NCI-H2196 (cell line): Measurements from ENCODE around the gene GRIK5.
"Not testable (repeated sequence)": the region's sequence is repeated elsewhere in the genome, so short reads cannot be mapped to it uniquely, and the experiment has no call there.

Experiments
- DNase-seq: peaks from one replicate; lab custom pipeline; 2025; ENCODE audit not compliant: unreplicated experiment; lab: John Stamatoyannopoulos, UW

Gene GRIK5

DNA sequence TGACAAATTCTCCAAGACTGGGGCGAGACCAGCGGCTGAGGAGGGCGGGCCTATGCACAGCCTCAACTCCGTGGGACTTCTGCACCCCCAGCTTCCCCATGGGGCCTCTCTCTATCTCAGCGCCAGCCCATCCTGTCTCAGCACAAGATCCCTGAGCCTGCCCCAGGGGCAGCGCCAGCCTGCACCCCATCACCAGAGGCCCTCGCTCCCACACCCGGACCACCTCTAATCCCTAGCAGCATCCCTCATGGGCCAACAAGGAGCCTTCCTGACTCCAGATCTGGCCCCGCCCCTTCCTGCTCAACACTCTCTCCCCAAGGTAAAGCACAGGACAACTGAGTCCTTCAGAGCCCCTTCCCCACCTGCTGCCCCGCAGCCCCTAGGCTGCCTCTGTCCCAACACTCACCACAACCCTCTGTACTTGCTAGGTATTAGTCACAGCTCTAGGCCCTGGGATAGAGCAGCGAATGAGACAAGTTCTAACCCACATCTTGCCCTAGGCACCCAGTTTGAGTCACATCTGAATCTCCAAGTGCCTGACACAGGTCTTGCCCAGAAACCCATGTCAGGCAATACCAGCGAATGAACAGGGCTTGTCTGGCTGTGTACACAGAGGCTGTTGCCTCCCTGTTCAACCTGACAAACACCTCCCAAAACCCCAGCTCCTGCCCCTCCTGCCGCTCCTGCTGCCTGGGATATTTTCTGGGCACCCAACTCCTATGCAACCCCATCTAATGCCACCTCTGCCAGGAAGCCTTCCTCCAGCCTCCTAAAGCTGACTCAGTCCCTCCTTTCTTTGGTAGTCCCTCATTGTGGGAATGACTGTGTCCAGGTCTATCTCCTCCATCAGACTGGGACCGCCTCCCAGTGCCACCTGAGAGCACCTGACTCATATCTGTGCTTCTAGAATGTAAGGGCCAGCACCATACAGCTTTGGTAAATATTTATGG, 18.6 kb downstream of the GRIK5 start:
- no peak for DNase-seq

DNA sequence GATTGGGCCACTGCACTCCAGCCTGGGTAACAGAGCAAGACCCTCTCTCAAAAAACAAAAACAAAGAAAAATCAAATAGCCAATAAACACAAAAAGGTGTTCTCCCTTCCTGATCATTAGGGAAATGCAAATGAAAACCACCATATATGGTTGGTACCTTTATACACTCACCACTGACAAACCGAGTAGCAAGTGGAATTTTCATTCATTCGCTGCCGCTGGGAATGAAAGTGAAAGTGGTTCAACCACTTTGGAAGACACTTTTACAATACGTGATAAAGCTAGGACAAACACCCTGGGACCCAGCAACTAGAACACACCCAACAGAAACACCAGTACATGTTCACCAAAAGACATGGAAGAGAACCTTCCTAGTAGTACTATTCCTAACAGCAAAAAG, 21.0 kb downstream of the GRIK5 start:
- peak; percentile 10 for DNase-seq

DNA sequence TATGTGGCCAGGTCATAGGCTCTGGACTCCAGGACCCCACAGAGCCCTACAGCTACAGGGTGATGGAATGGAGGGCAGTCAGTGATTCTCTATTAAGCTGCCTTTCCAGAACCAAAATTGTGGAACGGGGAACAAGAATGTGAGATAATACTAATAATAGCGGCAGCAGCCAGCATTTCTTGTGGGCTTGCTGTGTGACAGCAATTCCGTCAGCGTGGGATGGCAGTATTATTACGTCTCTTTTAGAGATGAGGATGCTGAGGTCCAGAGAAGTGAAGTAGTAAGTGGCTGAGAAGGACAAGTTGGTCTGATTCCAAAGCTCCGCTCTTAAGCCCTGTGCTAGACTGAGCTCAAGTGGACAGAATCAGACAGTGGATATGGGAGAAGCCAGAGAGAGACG, 24.4 kb downstream of the GRIK5 start:
- no peak for DNase-seq

DNA sequence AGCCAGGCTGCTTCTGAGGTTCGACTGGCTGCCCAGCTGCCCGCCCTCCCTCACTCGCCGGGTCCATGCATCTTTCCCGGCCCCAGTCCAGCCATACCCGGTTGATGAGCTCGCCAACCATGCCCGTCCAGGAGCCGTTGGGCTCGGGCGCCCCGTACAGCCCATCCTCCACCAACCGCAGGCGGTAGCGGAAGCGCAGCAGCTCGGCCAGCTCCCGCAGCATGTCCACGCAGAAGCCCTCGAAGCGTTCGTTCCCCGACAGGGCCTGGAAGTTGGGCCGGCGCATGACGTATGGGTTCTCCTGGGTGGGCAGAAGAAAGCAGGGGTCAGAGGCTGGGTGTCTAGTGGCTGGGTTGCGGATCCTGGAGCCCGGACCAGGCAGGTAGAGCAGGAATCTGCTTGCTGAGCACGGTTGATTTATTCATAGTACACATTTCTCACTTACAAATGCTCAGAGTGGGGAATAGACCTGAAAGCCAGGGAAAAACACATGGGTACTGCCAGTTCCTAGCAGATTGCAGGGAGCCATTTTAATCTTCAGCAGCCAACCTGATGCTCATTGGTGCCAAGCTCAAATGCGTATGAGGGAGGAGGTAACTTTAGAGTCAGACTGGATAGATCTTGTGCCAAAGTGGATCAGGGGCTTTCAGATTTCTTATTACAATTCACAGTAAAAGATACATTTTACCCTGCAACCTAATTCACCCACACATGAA, 27.4 kb downstream of the GRIK5 start:
- DNase-seq = no peak

DNA sequence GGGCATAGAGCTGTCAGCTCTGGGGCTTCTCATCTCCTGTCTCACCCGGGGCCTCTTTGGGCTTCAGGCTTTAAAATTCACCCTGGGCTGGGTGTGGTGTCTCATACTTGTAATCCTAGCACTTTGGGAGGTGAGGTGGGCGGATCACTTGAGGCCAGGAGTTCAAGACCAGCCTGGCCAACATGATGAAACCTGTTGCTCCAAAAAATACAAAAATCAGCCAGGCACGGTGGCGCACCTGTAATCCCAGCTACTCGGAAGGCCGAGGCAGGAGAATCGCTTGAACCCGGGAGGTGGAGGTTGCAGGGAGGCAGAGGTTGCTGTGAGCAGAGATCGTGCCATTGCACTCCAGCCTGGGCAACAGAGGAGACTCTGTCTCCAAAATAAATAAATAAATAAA, 29.5 kb downstream of the GRIK5 start:
- DNase-seq = not testable (repeated sequence)

DNA sequence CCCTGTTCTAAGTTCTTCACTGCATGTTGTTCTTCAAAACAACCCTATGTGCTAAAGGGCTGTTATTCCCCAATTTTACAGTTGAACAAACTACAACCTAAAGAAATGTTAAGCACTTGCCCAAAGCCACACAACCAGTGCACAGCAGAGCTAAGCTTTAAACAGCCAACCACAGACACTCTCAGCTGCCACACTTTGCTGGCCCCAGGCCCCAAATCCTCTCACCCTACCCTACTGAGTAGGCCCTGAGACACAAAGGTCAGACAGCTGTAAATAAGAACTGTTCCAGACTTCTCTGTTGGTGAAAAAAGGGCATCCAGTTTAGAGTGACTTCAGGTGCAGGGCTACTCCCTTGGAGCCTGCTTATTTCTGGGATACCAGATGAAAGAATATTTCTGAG, 30.0 kb downstream of the GRIK5 start:
- DNase-seq = no peak

DNA sequence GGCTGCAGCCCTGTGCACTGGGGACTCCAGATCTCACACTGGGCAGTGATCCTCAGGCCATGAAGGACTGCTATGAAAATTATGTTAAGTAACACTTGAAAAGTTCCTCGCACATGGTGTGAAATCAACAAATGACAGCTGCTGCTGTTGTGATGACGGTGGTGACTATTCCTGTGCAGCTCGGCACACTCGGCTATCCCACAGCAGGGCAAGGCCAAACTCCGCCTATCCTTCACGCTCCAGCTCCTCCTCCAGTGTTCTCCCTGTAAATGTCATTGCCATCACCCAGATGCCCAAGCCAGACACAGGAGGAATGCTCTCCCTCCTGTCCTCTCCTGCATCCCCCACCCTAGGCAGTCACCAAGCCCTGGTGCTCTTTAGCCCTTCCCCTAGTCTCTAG, 31.3 kb downstream of the GRIK5 start:
- DNase-seq = no peak

DNA sequence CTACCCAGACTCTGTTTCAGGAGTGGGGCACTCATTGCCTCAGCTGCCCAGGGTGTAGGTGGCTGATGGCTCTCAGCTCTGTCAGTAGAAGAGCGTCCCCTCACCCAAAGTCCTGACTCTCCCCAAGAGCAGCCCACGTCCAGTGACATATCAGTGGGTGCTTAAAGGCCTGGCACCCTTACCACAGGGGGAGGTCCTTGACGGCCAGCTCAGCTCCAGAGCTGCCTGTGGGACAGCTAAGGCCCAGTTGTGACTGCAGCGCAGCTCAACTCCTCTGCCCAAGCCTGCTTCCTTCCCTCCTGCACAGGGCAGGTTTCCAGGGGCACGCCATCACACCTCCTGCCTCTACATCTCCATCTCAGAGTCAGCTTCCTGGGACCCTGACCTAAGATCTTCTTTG, 32.4 kb downstream of the GRIK5 start:
- DNase-seq = no peak

DNA sequence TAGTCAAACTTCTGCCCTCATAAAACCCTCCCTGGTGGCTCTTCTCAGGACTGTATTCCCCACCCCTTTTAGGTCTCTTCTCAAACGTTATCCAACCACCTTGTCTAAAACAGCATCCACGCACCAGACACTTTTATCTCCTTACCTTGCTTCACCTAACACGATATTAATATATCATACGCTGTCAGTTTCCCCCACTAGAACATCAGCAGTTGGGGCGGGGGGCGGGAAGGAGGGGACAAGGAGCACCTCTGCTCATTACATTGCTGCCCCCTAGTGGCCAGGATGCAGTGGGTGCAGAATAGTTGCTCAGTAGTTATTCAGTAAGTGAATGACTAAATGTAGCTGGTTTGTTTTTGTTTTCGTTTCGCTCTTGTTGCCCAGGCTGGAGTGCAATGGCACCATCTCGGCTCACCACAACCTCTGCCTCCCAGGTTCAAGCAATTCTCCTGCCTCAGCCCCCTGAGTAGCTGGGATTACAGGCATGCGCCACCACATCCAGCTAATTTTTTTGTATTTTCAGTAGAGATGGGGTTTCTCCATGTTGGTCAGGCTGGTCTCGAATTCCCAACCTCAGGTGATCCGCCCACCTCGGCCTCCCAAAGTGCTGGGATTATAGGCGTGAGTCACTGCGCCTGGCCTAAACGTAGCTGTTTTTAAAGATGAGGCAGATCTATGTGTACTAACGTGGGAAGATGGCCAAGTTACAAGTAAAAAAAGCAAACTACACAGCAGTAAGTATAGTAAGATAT, 35.2 kb downstream of the GRIK5 start:
- peak; percentile 69 for DNase-seq

DNA sequence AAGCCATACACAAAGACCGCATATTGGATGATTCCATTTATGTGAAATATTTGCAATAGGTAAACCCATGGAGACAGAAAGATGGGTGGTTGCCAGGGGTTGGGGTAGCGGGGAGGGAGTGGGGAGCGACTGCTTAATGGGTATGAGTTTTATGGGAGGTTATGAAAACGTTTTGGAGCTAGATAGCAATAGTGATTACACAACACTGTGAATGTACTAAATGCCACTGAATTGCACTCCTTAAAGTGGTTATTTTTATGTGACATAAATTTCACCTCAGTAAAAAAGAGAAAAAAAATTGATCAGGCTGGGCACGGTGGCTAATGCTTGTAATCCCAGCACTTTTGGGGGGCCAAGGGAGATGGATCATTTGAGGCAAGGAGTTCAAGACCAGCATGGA, 36.6 kb downstream of the GRIK5 start:
- DNase-seq = no peak

DNA sequence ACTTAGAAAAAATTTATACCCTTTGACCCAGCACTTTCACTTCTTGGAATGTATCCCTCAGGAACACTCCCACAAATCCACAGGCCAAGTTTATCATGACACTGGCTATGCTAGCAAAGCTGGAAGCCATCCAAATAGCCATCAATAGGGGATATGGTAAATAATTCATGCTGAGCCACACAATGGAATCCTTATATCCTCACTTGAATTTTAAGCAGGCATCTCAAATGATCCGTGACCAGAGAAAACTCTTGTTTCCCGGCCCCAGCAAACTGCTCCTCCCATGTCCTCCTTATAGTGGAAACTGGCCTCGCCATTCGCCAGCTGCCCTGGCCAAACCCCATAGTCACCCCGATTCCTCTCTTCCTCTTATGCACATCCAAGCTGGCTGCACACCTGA, 37.6 kb downstream of the GRIK5 start:
- DNase-seq = peak; percentile 76

DNA sequence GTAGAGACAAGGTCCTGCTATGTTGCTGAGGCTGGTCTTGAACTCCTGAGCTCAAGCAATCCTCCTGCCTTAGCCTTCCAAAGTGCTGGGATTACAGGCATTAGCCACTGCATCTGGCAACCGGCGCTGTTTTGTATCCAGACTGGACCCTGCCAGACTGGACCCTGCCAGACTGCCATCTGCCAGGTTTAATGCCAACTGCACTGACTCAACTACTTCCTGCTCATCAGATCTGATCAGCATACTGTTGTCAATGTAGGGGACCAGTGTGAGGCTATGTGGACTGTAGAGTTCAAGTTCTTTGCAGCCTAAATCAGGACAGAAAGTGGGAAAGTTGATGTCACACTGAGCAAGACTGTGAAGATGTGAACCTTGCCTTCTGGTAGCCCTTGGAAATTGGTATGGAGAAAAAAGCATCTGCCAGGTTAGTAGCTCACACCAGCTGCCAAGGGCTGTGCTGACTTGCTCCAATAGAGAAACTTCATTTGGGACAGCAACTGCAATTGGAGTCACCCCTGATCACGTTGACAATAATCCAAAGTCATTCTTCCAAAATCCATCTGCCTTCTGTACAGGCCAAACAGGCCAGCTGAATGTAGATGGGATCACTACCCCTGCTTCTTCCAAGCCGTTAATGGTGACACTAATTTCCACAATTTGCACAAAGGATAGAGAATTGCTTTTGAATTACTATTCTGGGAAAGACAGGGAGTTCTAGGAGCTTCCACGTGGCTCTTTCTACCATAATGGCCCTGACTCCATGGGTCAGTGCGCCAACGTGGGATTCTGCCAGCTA, 39.2 kb downstream of the GRIK5 start:
- DNase-seq = no peak

DNA sequence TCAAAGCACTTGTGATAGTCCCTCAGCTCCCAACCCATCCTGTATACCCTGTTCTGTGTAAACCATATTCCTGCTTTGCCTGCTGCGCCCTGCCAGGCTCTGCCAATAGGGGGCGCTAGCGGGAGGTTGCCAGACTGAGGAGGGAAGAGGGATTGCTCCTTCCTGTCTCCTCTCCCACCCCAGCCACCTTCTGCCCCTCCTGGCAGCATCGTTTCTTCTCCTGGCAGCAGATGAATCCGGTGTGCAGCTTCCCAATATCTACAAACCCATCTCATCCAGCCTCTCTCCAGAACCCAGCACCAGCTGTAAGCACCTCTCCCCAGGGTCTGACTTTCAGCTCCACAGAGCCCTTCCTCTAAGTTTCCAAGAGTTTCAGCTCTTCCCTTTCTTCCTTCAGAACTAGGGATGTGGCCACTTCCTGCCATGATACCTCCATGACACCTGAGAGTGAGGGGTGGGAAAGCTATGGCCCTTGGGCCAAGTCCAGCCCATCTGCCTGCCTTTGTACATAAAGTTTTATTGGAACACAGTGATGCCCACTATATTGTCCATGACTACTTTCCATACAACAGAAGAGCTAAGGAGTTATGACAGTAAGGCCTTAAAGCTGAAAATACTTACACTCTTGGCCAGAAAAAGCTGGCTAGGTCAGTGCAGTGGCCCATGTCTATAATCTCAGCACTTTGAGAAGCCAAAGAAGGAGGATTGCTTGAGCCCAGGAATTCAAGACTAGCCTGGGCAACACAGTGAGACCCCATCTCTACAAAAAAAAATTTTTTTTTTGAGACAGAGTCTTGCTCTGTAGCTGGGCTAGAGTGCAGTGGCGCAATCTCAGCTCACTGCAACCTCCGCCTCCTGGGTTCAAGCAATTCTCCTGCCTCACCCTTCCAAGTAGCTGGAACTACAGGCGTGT, 41.4 kb downstream of the GRIK5 start:
- no peak for DNase-seq

DNA sequence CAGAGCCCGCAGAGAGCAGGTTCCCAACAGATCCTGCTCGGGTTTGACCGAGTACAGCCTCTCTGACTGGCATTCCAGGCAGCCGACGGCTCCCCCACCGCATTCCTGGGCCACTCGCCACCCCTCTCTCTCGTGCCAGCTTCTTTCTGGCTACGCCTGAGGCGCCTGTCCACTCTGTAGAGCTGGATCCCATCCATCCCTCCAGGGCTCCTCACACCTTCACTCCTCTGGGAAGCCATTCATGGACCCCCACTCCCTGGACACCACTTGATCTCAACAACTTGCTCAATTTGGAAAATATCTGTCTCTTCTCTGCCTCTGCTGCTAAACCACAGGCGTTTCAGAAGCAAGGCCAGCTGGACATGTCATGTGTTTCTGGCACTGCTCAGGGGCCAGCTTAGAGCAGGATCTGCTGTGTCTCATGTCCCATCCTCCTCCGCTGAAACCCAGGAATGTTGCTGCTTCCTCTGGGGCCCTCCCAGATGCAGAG, 45.3 kb downstream of the GRIK5 start:
- DNase-seq = no peak

DNA sequence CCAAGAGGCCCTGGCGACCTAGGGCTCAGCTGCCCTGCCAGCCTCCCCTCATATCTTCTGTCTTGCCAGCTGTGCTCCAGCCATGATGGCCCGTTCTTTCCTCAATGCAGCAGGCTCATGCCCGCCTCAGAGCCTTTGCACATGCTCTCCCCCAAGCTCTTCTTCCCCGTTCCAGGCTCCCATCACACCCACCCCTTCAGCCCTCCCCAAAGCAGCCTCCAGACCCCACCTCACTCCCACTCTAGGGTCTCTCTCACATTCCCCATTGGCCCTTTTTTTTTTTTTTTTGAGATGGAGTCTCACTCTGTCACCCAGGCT, 46.1 kb downstream of the GRIK5 start:
- no peak for DNase-seq

DNA sequence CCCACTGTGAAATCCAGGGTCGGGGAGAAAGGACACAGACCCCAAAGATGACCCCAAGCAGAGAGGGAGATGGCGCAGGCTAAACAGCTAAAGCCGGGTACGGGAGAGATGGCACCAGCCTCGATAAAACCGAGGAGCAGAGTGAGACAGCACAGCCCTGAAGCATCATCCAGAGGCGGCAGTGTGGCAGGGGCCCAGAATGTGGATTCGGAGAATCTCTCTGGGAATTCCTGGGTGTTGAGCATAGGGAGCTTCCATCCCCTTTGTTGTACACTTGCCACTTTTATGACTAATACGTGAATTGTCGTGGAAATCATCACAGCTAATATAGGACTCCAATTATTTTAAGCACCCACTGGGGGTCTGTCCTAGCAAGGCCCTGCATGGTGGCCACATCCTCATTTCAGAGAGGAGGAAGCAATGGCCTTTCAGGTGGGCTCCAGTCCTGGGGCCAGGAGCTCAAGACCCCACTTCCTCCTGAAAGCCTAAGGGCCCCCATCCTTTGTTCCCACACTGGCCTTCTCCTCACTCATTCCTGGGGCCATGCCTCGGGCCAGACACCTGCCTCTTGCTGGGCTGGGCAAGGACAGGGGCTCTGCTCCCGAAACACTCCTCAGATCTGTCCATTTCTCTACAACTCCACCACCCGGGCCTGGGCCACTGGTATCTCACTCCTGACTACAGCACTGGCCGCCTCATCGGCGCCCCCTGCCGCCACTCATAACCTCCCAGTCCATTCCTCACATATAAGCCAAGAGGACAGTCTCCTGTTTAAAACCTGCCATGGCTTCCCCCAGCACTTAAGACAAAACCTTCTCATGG, 46.7 kb downstream of the GRIK5 start:
- peak; percentile 6 for DNase-seq

DNA sequence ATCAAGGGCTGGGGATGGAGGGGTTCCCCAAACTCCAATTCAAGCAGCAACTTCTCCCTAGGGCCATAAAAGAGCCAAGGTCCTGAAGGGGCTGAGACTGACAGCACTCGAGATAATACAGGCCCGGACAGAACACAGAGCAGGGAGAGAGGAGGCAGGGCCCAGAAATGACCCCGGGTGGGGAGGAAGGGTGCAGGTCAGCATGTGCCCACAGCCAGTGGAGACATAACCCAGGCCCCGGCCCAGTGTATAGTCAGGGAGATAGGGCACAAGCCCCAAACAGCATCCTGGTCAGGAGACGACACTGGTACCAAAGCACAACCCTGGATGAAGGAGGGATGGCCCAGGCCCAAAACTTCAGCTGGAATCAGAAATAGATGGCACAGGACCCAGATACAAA, 47.4 kb downstream of the GRIK5 start:
- DNase-seq = no peak

DNA sequence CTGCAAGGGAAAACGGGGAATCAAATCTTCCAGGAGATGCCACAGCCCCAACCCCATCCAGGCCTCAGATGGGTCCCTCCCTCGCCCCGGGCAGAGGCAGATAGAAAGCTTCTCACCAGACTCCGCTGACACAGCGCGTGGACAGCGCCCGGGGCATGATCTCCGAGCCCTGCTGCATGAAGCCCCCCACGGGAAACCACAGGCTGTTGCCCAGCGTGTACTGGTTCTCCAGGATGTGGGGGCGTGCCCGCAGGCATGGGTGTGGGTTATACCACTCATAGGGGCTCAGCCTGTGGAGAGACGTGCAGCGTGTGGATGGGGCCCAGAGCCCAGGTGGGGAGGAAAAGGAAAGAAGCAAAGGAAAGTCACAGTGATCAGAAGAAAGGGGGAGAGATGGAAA, 48.8 kb downstream of the GRIK5 start:
- no peak for DNase-seq
